HG02623 (cell line): ENCODE data around the gene STX8.
"Not testable (repeated sequence)": the region's sequence is repeated elsewhere in the genome, so short reads cannot be mapped to it uniquely, and the experiment has no call there.

Experiments
- ATAC-seq: cut with Tn5 transposase; IDR thresholded peaks from one replicate; pipeline ENCODE4 v1.9.1; 2021; ENCODE audit warnings: moderate library complexity; ENCODE audit not compliant: unreplicated experiment

The STX8 gene

DNA sequence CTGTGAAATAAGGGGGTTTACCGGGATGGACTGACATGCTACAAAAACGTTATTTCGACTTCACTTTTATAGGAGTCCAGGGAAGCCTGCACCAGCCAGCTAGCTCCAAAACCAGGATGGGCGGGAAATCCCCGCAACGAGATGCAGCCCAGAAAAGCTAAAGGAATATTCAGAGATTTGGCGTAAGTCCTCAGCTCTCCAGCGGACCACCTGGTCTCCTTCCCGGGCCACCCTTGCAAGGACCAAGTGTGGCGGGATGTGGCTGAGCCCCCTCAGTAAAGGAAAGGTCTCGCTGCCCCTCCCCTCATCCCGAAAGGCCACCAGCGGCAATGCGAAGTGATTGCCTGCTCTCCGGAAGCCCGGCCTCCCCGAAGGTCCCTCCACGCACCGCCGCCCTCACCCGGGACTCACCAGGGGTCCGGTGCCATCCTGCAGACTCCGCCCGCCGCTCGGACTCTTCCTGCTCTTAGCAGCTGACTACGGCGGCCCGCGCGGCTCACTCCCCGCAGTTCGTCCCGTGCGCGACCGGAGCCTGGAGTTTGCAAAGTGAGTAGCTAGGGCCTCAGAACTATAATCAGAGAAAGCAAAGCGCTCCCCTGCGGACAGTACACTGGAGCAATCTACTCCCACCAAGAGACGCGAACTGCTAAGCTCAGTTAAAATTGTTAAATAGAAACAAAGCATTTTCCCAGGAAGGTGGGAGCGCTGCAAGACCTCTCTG lies at the start of gene STX8:
STX8 (minus strand) TSS at position 440 of the 721 bp plus-strand sequence; CDS start at position 428, 12 bp downstream.
- peak; percentile 78 for ATAC-seq

GRCh38 chr17:9622961-9623360 lies 47.3 kb upstream of the STX8 start:
- ATAC-seq = no peak

GRCh38 chr17:9615486-9615885 lies 39.9 kb upstream of the STX8 start:
- ATAC-seq = no peak

GRCh38 chr17:9612006-9612405 lies 36.4 kb upstream of the STX8 start:
- no peak for ATAC-seq

DNA sequence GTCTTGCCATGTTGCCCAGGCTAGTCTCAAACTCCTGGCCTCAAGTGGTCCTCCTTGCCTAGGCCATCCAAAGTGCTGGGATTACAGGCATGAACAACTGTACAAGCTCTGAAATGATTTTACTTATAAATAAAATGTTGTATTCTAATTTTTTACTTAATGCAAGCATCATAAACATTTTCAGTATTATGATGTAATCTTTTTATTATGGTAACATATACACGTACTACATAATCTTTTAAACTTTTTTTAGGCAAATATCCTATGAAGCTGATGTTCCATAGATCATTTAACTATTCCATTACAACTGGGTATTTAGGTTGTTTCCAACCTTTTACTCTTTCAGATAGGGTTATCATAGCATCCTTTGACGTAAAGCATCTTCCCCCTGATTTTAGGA lies 35.9 kb upstream of the STX8 start:
- no peak for ATAC-seq

- not testable (repeated sequence) for ATAC-seq
These were observed 31.4 kb upstream of the STX8 start for GRCh38 chr17:9607058-9607457.

- ATAC-seq = no peak
These were observed 30.8 kb upstream of the STX8 start for GRCh38 chr17:9606453-9606852.

- ATAC-seq = not testable (repeated sequence)
These were observed 29.0 kb upstream of the STX8 start for GRCh38 chr17:9604583-9604982.

DNA sequence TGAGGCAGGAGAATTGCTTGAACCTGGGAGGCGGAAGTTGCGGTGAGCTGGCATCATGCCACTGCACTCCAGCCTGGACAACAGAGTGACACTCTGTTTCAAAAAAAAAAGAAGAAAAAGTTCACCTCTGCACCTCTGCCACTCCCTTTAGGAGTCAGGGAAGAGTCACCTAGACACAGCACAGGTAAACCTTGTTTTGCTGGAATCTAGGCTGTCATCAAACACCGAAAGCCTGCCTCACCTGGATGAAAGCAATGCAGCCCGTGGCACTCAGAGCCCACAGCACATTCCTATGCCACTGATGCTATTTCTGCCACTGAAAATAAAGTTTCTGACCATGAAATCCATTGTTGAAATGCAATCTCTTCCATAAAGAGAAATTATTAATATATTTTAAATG lies 23.0 kb upstream of the STX8 start:
- ATAC-seq = no peak

DNA sequence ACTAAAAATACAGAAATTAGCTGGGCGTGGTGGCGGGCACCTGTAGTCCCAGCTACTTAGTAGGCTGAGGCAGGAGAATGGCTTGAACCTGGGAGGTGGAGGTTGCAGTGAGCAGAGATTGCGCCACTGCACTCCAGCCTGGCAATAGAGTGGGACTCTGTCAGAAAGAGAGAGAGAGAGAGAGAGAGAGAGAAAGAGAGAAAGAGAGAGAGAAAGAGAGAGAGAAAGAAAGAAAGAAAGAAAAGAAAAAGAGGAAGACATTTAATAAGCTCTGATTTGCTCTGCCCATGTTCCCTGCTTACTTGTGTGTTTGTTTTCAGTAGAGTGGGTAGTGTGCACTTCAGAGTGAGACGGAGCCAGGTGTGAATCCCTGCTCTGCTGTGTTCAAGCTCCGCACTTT lies 22.0 kb upstream of the STX8 start:
- ATAC-seq = not testable (repeated sequence)

- no peak for ATAC-seq
These were observed 18.4 kb upstream of the STX8 start for GRCh38 chr17:9594065-9594464.

- no peak for ATAC-seq
These were observed 12.5 kb upstream of the STX8 start for GRCh38 chr17:9587969-9588656.

DNA sequence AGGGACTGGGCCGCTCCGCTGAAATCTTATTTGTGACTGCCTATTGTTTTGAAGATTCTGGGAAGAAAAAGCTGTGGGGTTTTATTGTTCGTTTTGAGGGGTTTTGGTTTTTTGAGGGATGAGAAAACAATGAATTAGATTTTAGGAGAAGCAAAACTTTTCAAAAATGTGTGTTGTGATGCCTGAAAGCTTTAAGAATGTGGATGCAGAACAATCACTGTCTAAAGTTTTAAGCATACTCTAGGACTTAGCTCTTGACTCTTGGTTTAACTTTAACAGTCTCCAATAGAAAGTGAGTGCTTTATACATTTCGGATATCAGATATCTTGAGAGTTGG lies 1.7 kb upstream of the STX8 start:
- ATAC-seq = no peak

DNA sequence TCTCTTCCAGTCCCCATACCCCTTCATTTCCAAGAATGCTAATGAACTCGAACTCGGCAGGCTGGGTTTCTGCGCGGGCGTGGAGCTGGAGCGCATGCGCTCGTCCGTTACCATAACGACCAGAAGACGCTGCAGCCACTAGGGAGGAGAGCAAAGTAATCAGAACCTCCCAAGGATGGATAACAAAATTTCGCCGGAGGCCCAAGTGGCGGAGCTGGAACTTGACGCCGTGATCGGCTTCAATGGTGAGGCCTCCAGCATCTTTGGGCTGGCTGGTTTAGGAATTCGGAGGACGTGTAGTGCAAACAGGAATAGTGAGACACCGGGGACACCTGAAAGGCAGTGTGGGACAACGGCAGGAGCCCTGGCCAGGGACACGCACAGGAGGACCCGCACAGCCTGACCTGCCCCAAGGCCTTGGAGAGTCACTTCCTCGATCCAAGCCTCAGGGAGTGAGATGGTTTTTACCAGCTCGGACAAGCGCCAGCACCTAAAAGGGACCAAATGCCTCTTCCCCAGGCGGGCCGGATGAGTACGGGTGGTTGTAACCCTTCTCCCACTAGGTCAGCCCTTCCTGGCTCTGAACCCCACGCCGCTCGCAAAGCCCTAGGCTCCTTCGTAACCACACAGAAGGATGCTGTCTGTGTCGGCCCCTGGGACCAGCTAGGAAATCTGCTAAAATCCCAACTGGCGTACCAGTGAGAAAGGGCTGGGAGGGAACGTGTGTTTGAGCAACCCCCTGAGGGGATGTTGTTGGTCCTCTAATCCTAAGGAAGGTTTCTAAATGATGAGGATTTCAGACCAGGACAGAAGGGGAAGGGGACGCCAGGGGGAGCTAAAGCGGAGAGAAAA lies 1.1 kb upstream of the STX8 start, which contains the start of gene CFAP52:
CFAP52 (plus strand) TSS at position 122 of the 852 bp plus-strand sequence; CDS start at position 176, 54 bp downstream.
- no peak for ATAC-seq

DNA sequence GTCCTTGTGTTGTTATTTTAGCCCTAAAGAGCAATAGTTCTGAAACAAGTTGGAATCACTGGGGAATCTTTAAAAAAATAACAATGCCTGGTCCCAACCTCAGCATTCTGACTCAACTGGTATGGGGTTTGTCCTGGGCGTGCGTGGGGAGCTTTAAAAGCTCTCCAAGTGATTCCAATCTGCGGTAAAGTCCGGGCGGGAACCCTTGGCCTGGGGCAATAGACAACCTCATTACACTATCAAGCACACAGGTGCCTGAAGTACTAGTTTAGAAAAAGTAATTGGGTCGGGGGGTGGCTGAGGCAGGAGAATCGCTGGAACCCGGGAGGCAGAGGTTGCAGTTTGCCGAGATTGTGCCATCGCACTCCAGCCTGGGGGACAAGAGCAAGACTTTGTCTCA lies 4.4 kb downstream of the STX8 start:
- no peak for ATAC-seq

- no peak for ATAC-seq
These were observed 6.5 kb downstream of the STX8 start for GRCh38 chr17:9568957-9569588.

- ATAC-seq = no peak
These were observed 7.6 kb downstream of the STX8 start for GRCh38 chr17:9568004-9568403.

- ATAC-seq = not testable (repeated sequence)
These were observed 8.9 kb downstream of the STX8 start for GRCh38 chr17:9566739-9567138.

DNA sequence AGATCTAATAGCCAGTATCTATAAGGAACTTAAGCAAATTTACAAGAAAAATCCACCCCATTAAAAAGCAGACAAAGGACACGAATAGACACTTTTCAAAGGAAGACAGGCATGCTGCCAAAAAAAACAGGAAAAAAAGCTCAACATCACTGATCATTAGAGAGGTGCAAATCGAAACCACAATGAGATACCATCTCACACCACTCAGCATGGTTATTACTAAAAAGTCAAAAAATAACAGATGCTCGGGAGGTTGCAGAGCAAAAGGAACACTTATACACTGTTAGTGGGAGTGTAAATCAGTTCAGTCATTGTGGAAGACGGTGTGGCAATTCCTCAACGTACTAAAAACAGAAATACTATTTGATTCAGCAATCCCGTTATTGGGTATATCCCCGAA lies 9.6 kb downstream of the STX8 start:
- no peak for ATAC-seq

- ATAC-seq = no peak
These were observed 11.5 kb downstream of the STX8 start for GRCh38 chr17:9564104-9564503.

GRCh38 chr17:9557857-9558256 lies 17.8 kb downstream of the STX8 start:
- ATAC-seq = no peak
